HG02642 (cell line): Measurements from ENCODE around the gene SLC10A7.
"Not testable (repeated sequence)": the region's sequence is repeated elsewhere in the genome, so short reads cannot be mapped to it uniquely, and the experiment has no call there.

Experiments used
- ATAC-seq: cut with Tn5 transposase; IDR thresholded peaks from one replicate; pipeline ENCODE4 v1.9.1; 2021; ENCODE audit warnings: mild to moderate bottlenecking; ENCODE audit not compliant: unreplicated experiment, poor library complexity

Gene SLC10A7

DNA sequence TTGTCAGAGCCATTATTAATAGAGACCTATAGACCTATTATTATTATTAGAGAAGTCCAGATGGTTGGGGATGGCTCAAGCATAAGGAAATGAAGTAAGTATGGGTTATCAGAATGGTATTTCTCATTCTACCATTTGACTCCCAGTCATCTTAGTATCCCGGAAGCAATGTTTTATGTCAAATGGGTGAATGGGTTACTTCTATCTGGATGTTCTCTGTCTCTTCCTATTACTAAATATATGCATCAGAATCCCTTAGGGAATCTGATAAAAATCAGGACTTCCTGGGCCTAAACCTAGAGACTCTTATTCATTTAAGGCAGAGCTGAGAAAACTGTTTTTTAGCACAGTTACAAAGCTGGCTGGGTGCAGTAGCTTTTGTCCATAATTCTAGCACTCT is 149.9 kb downstream of the SLC10A7 start:
- ATAC-seq = no peak

- no peak for ATAC-seq
Measured at GRCh38 chr4:146370841-146371240, 150.9 kb downstream of the SLC10A7 start.

- no peak for ATAC-seq
Measured at GRCh38 chr4:146369446-146369845, 152.3 kb downstream of the SLC10A7 start.

DNA sequence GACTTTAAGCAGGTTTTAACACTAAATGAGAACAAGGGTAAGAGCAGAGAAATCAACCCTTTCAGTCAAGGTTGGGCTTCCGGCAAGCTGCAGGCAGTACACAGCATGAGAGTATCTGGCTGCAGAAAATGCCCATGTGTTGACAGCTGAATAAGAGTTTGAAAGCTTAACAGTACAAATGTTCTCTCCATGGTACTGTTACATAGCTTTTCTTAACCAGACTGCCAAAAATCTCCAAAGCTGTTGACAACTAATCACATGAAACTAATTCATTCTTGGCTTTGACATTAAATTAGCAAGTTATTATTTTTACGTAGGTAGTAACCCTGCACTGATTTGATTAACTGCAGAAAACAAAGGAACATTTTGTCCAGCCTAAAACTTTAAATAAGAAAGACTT is 153.5 kb downstream of the SLC10A7 start:
- ATAC-seq = no peak

DNA sequence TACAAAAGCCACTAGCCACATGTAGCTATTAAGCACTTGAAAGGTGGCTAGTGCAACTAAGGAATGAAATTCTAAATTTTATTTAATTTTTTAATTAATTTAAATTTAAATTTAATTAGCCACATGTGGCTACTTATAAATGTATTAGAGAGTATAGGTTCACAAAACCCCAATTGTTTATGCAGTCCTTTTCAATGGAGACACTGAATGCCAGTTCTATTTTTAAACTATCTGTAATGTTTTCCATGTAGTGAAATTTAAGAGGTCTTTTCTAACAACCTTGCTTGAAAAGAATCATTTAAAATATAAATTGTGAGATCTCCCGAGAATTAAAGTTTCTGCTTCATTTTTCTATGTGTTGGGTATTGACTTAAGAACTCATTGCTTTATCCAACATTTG is 154.4 kb downstream of the SLC10A7 start:
- ATAC-seq = no peak

DNA sequence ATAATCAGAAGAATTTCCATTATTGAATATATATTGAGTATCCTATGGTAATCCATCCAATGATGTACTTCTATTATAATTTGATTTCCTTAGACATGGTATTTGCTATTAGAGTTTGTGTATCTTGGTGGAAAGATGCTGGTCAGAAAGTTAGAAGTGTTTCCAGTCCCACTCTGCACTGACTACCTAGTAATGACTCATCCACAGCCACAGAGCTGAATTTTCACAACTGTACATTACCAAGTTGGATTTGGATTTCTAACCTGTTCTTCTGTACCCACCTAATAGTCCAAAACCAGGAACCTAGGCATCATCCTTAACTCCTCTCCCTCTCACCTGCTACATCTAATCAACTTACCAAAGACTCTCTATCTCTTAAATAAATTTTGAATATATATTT is 162.0 kb downstream of the SLC10A7 start:
- no peak for ATAC-seq

- not testable (repeated sequence) for ATAC-seq
Measured at GRCh38 chr4:146350114-146350513, 171.6 kb downstream of the SLC10A7 start.

DNA sequence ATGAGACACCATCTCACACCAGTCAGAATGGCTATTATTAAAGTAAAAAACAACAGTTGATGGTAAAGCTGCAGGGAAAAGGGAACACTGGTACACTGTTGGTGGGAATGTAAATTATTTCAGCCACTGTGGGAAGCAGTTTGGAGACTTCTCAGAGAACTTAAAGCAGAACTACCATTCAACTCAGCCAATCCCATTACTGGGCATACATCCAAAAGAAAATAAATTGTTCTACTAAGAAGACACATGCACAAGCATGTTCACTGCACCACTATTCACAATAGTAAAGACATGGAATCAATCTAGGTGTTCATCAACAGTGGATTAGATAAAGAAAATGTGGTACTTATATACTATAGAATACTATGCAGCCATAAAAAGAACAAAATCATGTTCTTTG is 172.4 kb downstream of the SLC10A7 start:
- ATAC-seq = no peak

DNA sequence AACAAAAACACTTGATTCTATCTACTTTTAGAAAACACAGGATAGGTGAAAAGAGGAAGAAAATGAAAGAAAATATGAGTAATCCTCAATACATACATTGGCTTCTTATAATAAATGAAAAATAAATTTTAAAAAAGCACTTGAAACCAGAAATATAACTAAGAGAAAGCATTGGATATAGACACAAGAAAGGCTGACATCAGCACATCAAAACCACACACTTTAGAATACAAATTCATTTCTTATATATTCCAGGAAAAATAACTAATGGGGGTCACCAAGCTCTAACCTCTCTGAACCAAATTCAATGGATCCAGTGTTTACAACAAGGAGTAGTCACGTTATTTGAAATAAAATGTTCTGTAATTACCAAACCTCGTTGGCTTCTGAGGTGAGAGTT is 173.9 kb downstream of the SLC10A7 start:
- no peak for ATAC-seq

DNA sequence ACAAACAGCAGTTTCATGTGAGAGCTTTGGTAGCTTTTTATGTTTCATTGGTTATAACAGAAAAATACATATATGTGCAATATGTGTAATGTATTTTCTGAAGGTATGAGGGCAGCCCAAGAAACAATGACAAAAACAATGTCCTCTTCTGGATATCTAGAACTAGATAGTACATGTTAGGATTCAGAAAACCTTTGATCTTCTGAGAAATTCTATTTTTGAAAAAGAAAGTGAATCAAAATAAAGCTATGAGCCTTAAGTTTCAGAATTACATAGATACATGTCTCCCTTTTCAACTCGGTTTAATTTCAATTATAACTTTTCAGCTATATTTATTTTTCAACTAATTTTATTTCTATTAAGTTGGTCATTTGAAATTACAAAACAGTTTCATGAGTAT is 175.5 kb downstream of the SLC10A7 start:
- ATAC-seq = peak; percentile 49

DNA sequence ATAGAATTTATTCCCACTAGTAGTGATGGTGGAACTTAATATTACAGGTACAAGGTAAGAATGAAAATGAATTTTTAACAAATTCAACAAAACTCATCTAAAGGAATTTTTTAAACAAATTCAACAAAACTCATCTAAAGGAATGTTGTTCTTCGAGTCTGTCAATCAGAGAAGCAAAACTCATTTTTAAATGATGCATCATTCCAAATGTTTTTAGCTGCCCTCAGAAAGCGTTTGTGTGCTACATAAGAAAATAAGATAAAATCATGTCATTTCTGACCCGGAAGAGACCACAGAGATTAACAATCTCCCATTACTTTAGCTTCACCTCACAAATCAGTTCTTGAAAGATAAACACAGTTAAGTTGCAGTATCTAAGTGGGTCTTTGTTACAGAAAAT is 178.0 kb downstream of the SLC10A7 start:
- no peak for ATAC-seq

- peak; percentile 82 for ATAC-seq
Measured at GRCh38 chr4:146343199-146343598, 178.5 kb downstream of the SLC10A7 start.

DNA sequence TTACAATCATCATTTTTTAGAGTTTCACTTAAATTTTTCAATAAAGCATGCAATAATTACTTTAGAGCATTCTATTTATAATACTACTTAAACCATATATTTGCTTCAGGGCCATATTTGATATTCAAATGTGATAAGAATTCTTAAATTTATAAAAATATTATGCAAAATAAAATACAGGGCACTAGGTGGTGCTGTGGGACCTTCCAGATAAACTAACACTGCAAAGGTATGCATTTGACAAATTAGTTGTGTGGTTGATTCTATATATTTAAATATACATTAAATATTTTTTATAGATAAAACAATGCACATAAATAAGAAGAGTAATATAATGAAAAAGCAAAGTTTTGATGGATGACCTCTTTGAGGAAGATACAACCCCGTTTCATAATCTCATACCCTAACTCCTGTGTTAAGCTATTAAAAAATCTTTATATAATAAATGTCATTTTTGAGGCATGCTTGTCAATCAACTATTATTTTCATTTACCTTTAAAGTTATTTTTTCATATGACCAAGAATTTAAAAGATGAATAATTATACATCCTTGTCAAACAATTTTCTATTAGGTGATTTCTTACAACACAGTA is 179.0 kb downstream of the SLC10A7 start:
- no peak for ATAC-seq

- ATAC-seq = no peak
Measured at GRCh38 chr4:146340798-146341197, 180.9 kb downstream of the SLC10A7 start.

DNA sequence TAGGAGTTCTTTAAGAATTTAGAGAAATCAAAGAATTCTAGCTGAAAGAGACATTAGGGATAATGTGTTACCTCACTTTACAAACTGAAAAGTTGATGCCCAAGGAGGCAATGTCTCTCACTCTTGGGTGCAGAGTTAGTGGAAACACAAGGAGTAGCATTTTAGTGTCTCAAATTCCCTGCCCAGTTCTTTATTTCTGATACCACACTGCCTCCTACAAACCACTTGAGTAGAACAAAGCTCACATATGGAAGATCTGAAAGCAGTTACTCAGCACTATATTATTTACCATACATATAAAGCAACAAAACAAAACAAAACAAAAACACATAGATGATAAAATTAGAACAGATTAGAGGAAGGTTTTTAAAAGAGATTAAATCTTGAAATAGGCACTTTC is 183.2 kb downstream of the SLC10A7 start:
- ATAC-seq = no peak

GRCh38 chr4:146336410-146336807 is 185.3 kb downstream of the SLC10A7 start:
- no peak for ATAC-seq

- no peak for ATAC-seq
Measured at GRCh38 chr4:146335763-146336409, 185.9 kb downstream of the SLC10A7 start.

- no peak for ATAC-seq
Measured at GRCh38 chr4:146334862-146335449, 186.8 kb downstream of the SLC10A7 start.

DNA sequence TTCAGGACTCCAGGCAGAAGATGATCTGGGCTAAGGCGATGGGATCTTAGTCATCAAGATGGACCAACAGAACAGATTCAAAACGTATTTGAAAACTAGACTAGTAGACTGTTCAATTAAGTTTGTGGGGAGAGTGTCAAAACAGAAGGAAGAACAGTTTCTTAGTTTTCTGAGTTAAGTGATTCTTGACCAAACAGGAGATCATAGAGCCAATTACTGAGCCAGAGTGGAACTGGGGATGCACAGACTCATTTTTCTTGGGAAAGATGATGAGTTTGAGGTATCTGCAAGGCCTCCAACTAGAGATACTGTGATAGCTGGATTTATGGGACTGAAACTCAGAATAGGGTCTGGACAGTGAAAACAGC is 187.9 kb downstream of the SLC10A7 start:
- no peak for ATAC-seq

- peak; percentile 94 for ATAC-seq
Measured at GRCh38 chr4:146333187-146333894, 188.4 kb downstream of the SLC10A7 start.

- no peak for ATAC-seq
Measured at GRCh38 chr4:146330392-146330791, 191.3 kb downstream of the SLC10A7 start.
